ENCODE data around the gene RBM5. TPM values are rescaled to one million over a fixed set of nuclear protein-coding genes. Genes with fewer than 3 reads are reported as not detected.

RBM5 gene
- total RNA-seq, 1 donor from 2014 or later, result 132 TPM

DNA sequence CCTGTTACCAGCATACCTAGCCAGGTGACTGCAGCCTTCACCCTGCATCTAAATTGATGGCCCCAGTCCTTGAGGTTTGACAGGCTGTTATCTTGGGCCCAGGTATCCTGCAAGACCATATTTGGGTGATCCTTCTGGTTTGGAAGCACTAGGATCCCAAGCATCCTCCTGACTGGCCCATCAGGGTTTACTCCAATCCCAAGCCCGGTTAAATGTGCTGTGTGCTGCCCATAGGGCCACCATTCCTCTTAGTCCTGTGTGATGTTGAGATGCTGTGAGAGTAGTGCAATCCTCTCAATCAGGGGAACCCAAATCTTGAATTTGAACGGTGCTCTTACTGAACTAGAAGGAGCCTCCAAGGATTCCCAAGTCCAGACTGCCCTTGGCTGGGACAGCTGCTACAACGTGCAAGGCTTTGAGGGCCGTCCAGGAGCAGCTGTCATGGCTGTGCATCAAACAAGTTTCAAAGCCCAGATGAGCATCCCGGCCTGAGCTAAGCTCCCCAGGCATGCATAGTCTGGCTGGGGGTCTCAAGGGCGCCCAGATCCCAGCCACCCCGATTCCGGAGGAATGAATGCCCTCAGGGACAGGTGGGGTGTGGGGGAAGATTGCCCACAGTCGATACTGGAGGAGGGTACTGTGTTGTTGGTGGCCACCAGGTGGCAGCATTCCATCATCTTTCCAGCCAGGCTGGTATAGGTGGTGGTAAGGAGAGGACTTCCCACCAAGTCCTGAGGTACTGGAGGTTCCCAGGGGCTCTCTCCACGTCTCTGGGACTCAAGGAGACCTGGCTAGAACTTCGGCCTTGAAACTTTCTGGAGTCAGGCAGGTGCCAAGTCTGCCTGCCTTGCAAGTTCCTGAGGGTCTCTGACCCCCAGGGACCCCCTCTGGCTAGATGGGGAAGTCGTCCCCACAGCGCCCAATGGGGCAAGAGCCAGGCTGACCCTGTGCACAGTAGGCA is 32.6 kb downstream of the RBM5 start:
- DNase-seq (ENCODE audit: low spot score), result peak; percentile 78

- no peak for DNase-seq (ENCODE audit: low spot score)
Observed at GRCh38 chr3:50122071-50122470, 33.4 kb downstream of the RBM5 start.

DNA sequence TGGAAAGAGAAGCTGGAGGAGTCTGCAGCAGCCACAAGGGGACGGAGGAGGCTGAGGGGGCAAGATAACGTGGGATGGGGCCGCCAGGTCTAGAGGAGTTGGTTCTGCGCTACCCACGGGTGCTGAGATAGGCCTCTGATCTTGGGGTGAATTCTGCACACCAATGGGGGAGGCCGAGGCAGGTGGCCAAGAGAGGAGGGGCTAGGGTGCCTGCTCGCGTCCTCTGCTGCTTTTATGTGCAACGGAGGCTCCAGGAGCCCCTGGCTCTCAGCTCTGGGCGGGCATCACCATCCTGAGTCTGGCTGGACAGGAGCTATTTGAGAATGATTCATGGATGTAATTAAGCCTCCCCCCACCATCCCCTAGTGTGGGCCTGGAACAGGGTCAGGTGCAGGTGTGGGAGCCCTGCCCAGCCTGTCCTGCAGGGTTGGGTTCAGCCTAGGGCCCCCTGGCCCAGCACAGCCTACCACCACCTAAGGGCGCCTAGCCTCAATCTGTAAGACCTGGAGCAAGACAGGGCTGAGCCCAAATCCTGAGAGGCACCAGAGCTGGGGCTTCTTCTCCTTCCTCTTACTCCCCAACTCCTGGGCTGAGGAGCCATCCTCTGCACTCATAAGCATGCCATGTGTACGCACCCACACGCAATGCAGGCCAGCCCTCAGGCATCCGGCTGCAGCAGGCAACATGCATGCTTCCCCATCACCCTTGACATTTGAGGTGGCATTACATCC is 34.1 kb downstream of the RBM5 start:
- no peak for DNase-seq (ENCODE audit: low spot score)

GRCh38 chr3:50123394-50124051 is 34.8 kb downstream of the RBM5 start:
- no peak for DNase-seq (ENCODE audit: low spot score)

GRCh38 chr3:50124052-50124799 is 35.5 kb downstream of the RBM5 start:
- no peak for DNase-seq (ENCODE audit: low spot score)

GRCh38 chr3:50124800-50125178 is 36.1 kb downstream of the RBM5 start:
- no peak for DNase-seq (ENCODE audit: low spot score)

GRCh38 chr3:50125541-50126286 is 37.0 kb downstream of the RBM5 start:
- no peak for DNase-seq (ENCODE audit: low spot score)

DNA sequence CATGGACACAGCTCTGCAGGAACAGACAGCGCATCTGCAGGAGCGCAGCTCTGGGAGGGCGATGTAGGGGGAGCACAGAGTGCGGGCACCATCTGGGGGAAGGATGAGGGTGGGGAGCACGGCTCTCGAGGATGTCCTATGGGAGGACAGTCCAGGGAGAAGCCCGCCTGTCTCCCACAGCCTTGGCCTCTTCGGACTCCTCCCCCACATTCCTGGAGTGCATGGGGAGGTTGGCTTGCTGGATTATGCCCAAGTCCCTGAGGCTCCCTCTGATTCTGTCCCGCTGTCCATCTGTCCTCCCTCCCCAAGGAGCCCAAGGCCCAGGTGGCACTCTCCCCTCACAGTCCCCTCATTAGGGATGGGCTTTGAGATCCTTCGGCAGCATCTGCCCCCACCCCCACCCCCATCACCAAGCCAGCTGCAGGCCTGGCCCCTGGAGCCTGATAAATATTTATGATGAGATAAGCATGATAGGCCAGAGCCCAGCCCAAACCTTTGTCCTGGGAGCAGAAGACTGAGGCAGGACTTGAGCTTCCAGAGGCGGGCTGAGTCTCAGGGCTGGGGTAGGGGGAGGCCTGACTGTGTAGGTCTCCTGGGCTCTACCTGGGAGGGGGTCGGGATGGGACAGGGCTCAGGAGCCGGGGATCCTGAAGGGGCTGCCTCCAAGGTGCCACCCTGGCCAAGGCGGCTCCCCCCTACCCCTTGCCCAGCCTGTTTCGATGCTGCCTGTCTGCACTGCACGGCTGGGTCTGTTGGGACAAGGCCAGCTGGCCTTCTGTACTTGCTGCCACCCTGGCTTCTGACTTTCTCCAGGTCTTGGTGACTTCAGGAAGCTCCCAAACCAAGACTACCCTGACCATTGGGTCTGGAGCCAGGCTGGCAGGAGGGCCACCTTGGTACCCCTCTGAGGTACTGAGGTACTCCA is 37.8 kb downstream of the RBM5 start:
- DNase-seq (ENCODE audit: low spot score), result no peak

GRCh38 chr3:50127251-50127691 is 38.6 kb downstream of the RBM5 start:
- DNase-seq (ENCODE audit: low spot score), result no peak

DNA sequence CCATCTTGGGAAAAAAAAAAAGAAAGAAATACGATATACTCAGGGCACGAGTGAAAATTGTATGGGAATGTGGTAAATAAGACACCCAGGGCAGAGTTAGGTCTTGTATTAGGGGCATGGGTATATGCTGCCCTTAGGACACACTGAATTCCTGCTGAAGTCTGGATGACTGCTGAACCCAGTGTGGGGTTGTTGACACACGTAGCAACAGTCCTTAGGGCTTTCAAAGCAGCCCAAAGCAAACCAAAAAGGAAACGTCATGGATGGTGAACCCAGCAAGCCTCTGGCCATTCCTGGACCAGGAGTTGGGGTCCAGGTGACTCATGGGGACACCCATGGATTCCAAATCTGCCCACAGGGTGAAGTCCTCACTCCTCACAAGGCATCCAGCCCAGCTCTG is 39.3 kb downstream of the RBM5 start:
- DNase-seq (ENCODE audit: low spot score), result no peak

GRCh38 chr3:50130436-50130835 is 41.7 kb downstream of the RBM5 start:
- DNase-seq (ENCODE audit: low spot score), result no peak

DNA sequence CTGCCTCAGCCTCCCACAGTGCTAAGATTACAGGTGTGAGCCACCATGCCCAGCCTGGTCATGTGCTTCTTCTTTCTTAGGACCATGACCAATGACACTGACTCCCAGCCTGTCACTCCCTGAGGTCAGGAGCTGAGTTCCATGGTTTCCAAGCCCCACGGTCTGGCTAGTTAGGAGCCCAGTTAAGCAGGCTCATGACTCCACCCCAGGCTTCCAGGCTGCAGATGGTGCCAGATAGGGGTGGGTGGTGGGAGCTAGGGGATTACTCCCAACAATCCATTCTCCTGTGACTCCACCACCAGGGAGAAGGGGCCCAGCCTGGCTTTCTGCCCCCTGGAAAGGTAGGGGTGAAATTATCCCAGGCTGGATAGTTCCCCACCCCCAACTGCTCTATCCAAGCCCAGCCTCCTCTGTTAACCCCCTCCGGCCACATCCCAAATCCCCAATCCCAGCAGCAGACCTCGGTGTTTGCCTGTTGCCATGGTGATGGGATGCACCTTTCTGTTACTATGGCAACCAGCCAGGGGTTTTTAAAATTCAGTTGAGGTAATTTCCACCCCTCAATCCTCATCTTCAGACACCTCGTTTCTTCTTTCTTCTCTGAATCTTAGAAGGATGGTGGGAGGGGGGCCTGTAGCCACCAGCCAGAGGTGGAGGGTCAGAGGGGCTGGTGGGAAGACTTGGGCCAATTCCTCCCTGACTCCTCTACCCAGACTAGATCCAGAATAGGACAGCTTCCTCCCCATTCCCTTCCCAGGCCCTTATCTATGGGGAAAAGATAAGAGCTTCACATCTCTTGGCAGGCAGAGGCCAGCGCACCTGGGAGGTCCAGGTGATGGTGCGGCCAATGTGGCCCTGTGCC is 43.9 kb downstream of the RBM5 start:
- DNase-seq (ENCODE audit: low spot score), result no peak

GRCh38 chr3:50133283-50133615 is 44.5 kb downstream of the RBM5 start:
- no peak for DNase-seq (ENCODE audit: low spot score)

DNA sequence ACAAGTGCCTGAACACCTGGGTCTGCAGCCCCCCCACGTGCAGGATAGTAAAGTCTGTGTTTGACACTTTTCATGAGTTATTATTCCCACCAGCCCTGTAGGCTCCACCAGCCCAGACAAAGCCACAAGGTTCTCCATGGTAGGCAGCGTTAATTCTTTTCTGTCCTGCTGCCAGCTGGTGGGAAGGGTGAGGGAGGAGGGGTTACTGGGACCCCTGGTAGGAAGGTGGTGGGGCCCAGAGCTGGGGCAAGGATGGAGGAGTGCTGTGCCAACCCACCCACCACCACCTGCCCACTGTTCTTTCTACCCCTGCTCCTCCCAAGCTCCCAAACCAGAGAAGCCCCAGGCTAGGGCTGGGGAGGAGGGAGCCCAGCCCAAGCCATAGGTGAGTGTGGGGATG is 45.6 kb downstream of the RBM5 start:
- no peak for DNase-seq (ENCODE audit: low spot score)

DNA sequence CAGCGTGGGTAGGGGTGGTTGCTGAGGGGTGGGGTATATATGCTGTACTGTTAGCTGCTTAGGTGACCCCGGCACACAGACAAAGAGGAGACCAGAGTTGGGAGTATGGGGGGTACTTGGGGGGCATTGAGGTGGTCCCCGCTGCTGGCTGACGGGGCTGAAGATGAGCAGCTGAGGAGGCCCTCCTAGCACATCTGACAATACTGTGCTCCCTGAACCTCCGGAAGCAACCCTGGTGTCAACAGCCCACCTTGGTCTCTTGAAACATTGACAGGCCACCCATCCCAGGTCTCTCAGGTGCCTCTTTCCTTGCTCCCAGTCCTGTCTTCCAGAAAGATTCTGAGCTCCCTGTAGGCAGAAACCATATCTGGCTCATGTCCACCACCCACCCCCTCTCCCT is 47.2 kb downstream of the RBM5 start:
- DNase-seq (ENCODE audit: low spot score), result no peak

GRCh38 chr3:50136714-50137405 is 48.1 kb downstream of the RBM5 start:
- DNase-seq (ENCODE audit: low spot score), result no peak

DNA sequence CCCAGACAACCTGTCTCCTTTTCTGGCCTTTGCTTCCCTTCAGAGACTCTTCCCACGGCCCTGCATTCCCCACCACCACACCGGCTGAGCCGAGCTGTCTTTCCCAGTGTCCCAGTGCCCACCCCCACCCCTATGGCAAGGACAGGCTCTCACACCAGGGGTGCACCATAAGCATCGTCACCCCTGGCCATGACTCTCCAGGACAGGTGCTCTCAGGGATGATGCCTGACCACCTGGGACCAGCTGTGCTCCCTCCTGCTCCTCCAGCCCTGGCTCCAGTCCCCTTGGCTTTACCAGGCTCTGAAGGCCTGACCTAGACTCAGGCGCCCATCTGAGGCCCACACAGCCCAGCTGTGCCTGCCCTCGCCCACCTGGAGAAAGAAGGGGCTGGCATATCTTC is 48.8 kb downstream of the RBM5 start:
- DNase-seq (ENCODE audit: low spot score), result no peak

Measured in mucosa of gallbladder (tissue), 1 donor.